ENCODE data around the gene RREB1.

Gene RREB1

DNA sequence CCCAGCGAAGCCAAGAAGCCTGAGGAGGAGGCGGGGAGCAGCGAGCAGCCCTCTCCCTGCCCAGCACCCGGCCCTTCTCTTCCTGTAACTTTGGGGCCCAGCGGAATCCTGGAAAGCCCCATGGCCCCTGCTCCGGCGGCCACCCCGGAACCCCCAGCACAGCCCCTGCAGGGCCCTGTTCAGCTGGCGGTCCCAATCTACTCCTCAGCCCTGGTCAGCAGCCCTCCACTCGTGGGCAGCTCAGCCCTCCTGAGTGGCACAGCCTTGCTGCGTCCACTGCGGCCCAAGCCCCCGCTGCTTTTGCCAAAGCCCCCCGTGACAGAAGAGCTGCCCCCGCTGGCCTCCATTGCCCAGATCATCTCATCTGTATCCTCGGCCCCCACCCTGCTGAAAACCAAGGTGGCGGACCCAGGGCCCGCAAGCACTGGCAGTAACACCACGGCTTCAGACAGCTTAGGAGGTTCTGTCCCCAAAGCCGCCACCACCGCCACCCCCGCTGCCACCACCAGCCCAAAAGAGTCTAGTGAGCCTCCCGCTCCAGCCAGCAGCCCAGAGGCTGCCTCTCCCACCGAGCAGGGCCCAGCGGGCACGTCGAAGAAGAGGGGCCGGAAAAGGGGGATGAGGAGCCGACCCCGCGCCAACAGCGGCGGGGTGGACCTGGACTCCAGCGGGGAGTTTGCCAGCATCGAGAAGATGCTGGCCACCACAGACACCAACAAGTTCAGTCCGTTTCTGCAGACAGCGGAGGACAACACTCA lies 123.4 kb downstream of the RREB1 start:
- Histone ChIP-seq H3K4me3 (no peak overlapping the region), H3K27ac (no peak overlapping the region)
- DNase-seq (ENCODE audit: low spot score): no peak
- TF ChIP-seq, protein P1, sequence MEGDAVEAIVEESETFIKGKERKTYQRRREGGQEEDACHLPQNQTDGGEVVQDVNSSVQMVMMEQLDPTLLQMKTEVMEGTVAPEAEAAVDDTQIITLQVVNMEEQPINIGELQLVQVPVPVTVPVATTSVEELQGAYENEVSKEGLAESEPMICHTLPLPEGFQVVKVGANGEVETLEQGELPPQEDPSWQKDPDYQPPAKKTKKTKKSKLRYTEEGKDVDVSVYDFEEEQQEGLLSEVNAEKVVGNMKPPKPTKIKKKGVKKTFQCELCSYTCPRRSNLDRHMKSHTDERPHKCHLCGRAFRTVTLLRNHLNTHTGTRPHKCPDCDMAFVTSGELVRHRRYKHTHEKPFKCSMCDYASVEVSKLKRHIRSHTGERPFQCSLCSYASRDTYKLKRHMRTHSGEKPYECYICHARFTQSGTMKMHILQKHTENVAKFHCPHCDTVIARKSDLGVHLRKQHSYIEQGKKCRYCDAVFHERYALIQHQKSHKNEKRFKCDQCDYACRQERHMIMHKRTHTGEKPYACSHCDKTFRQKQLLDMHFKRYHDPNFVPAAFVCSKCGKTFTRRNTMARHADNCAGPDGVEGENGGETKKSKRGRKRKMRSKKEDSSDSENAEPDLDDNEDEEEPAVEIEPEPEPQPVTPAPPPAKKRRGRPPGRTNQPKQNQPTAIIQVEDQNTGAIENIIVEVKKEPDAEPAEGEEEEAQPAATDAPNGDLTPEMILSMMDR (IDR thresholded peaks at IDR 0.05): no peak

DNA sequence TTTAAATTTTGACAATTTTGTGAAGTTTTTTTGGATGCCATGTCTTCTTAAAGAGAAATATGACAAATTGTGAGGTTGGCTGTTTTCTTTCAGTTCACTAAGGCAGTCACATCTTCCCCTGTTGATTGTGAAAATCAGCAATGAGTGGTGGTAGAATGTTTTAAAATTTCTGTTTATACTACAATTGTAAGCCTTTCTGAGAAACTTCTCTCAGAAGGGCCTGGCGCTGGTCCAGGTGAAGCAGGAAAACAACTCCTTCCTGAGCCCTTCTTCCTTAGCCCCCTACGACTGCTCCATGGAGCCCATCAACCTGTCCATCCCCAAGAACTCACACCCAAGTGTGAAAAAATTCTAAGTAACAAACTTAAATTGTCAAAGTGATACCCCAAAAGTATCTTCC lies 124.6 kb downstream of the RREB1 start:
- Histone ChIP-seq H3K4me3 (no peak overlapping the region), H3K27ac (no peak overlapping the region)
- TF ChIP-seq, protein P1 (IDR thresholded peaks at IDR 0.05): no peak
- DNase-seq (ENCODE audit: low spot score): no peak

DNA sequence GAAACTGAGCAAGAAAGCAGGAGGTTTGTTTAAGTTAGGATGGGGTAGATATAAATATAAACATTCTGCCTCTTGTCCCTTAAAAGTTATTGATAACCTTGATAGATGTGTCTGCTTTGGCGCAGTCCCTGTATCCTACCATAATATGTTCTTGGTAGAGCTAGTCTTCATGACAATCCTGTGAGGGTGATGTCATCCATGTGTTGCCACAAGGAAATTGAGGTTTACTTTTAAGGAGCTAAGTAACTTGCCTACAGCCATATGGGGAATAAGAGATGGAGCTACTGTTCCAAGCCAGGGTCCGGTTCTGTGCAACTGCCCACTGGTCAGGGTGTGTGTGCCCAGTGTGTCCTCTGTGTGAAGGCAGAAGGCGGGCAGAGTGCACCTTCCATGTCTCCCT lies 126.8 kb downstream of the RREB1 start:
- Histone ChIP-seq H3K4me3 (no peak overlapping the region), H3K27ac (no peak overlapping the region)
- no peak for DNase-seq (ENCODE audit: low spot score)
- TF ChIP-seq, protein P1 (IDR thresholded peaks at IDR 0.05): no peak

DNA sequence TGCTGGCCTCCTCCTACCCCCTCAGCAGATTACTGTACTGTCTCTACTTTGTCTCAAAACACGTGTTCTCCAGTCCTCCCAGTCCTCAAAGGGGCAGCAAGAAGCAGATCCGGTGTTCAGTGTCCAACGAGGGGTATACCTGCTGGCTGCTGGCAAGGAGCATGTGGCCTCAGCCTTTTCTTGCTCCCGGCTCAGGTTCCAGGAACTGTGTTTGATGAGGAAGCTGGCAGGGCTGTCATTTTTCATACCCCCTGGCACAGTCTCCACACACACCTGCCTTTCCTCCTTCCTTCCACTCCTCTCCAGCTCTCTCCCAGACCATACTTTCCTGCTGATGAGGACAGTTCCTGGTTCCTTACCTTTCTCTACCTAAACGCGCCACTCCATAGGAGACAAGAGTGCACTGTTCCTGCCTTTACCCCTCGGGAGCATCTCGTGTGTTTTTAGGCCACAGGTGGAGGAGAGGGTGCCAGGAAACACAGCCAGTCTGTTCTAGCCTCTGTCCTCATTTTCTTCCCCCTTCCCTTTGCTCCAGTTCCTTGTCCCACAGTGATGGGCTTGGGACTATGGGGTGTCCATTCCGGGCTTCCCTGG lies 128.0 kb downstream of the RREB1 start:
- no peak for DNase-seq (ENCODE audit: low spot score)
- no peak overlapping the region for H3K4me3 ChIP-seq
- no peak overlapping the region for H3K27ac ChIP-seq
- TF ChIP-seq, protein P1 (IDR thresholded peaks at IDR 0.05): no peak

DNA sequence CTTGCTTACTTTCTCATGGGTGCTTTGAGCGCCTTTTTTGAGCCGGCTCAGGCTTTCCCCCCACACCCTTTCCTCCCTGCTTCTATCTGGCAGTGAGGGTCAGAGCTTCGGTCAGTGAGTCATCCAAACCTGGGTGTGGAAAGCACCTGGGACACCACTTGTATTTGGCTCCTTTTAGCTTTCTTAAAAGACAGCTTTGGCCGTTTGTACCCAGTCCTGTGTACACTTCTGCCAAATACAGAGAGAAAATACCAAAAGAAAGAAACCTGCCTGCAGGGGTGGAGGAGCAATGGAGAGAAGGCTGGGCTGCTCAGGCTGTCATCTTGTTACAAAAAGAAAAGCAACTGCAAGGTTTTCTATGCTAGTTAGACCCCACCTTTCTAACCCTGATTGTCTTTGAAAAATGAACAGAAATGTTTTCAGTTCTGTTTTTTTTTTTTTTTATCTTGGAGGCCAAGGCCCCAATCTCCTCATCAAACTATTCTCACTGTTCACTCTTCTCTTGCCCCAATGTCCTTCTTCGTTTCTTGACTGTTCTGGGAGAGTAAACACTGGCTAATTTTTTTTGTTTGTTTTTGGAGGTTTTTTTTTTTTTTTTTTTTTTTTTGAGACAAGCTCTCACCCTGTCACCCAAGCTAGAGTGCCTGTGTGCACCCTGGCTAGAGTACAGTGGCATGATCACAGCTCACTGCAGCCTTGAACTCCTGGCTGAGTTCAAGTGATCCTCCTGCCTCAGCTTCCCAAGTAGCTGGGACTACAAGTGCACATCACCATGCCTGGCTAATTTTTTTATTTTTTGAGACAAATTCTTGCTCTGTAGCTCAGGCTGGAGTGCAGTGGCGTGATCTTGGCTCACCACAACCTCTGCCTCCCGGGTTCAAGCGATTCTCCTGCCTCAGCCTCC lies 128.8 kb downstream of the RREB1 start:
- no peak overlapping the region for H3K27ac ChIP-seq
- TF ChIP-seq, protein P1 (IDR thresholded peaks at IDR 0.05): no peak
- DNase-seq (ENCODE audit: low spot score): no peak
- no peak overlapping the region for H3K4me3 ChIP-seq

DNA sequence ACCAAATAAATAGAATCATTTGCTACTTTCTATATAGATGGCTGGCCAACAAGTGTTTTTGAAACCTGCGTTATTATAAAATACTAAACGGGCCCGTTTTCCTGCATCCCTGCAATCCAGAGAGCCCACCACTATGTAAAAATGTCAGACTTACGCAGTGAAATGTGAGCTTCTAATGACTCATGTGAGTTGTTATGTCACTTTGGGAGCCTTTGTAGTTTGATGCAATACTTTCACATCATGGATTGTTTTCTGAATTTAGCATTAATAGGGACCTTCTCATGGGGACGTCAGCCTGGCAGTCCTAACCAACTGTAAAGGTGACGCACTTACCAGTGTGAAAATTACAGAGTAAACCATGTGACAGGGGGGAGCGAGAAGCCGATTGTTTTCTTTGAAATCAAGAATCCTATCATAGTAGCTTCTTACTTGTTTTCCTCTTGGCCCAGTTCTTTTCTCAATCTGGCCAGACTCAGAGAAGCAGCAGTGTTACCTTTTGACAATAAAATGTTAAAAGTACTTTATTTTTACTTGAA lies 130.0 kb downstream of the RREB1 start:
- H3K27ac ChIP-seq: no peak overlapping the region

More for the DNA sequence above, 130.0 kb downstream of the RREB1 start:
- H3K4me3 ChIP-seq: no peak overlapping the region
- TF ChIP-seq, protein P1 (IDR thresholded peaks at IDR 0.05): no peak
- DNase-seq (ENCODE audit: low spot score): no peak
